GM23338 (cell line): ENCODE data around the gene ERGIC2. TPM values are rescaled to one million over a fixed set of nuclear protein-coding genes. Genes with fewer than 3 reads are reported as not detected.

ENCODE experiments used
- ATAC-seq: fragments of 200-7000 bp; cut with Tn5 transposase; 3 replicates; pipeline ENCODE4 v1.9.1; 2020
- DNase-seq: peaks from one replicate; pipeline ENCODE4 v3.0.0-alpha.2; 2015; ENCODE audit warnings: low spot score
- H2AFZ ChIP-seq: fragments of 200-600 bp; sonication (generic); 2 replicates; pipeline ENCODE4 v1.8.0; 2016; ENCODE audit warnings: antibody characterized with exemption, mild to moderate bottlenecking, moderate library complexity
- H3F3A ChIP-seq: fragments of 200-600 bp; sonication (generic); replicated peaks from 2 replicates; pipeline ENCODE4 v1.8.0; 2017; ENCODE audit warnings: antibody characterized with exemption, mixed run types, low read depth
- H3K27ac ChIP-seq: fragments of 200-600 bp; sonication (generic); 2 replicates; pipeline ENCODE4 v1.6.1; 2016; ENCODE audit warnings: low read depth
- H3K27me3 ChIP-seq: fragments of 200-600 bp; sonication (generic); 2 replicates; pipeline ENCODE4 v1.8.0; 2016; ENCODE audit warnings: mild to moderate bottlenecking, mixed run types, moderate library complexity; ENCODE audit not compliant: insufficient read depth
- H3K36me3 ChIP-seq: fragments of 200-600 bp; sonication (generic); 2 replicates; pipeline ENCODE4 v1.8.0; 2016; ENCODE audit warnings: mild to moderate bottlenecking; ENCODE audit not compliant: insufficient read depth
- H3K4me1 ChIP-seq: fragments of 200-600 bp; sonication (generic); 2 replicates; pipeline ENCODE4 v1.8.0; 2016; ENCODE audit warnings: mild to moderate bottlenecking, moderate library complexity; ENCODE audit not compliant: insufficient read depth
- H3K4me2 ChIP-seq: fragments of 200-600 bp; sonication (generic); 2 replicates; pipeline ENCODE4 v1.7.1; 2017; ENCODE audit warnings: mixed run types
- H3K4me3 ChIP-seq: fragments of 200-600 bp; sonication (generic); 2 replicates; pipeline ENCODE4 v1.6.1; 2016; ENCODE audit warnings: mixed run types
- H3K79me2 ChIP-seq: fragments of 200-600 bp; sonication (generic); replicated peaks from 2 replicates; pipeline ENCODE4 v1.8.0; 2017; ENCODE audit warnings: mild to moderate bottlenecking; ENCODE audit not compliant: insufficient read depth
- H3K9me2 ChIP-seq: fragments of 200-600 bp; sonication (generic); 2 replicates; pipeline ENCODE4 v1.8.0; 2017; ENCODE audit not compliant: insufficient read depth
- H4K20me1 ChIP-seq: fragments of 200-600 bp; sonication (generic); replicated peaks from 2 replicates; pipeline ENCODE4 v1.8.0; 2017; ENCODE audit warnings: mild to moderate bottlenecking; ENCODE audit not compliant: insufficient read depth
- H3K27ac Mint-ChIP-seq: 2 replicates; pipeline ENCODE4 v1.8.0; 2020; ENCODE audit warnings: inconsistent platforms, mild to moderate bottlenecking, moderate library complexity, mixed read lengths
- H3K27me3 Mint-ChIP-seq: 3 replicates; pipeline ENCODE4 v1.8.0; 2022; ENCODE audit warnings: low read depth, mild to moderate bottlenecking, moderate library complexity, mixed read lengths, inconsistent platforms; ENCODE audit not compliant: insufficient read depth, poor library complexity
- H3K36me3 Mint-ChIP-seq: 3 replicates; pipeline ENCODE4 v1.8.0; 2021; ENCODE audit warnings: low read depth, mild to moderate bottlenecking, inconsistent platforms, moderate library complexity, mixed read lengths
- H3K4me1 Mint-ChIP-seq: 3 replicates; pipeline ENCODE4 v1.8.0; 2020; ENCODE audit warnings: mild to moderate bottlenecking, inconsistent platforms, mixed read lengths
- H3K4me3 Mint-ChIP-seq: 3 replicates; pipeline ENCODE4 v1.8.0; 2021; ENCODE audit warnings: moderate library complexity, mild to moderate bottlenecking, inconsistent platforms, mixed read lengths
- H3K9me3 Mint-ChIP-seq: 3 replicates; pipeline ENCODE4 v1.8.0; 2020; ENCODE audit warnings: moderate library complexity, mild to moderate bottlenecking, inconsistent platforms, mixed read lengths
- CREB1 ChIP-seq: fragments of 250-450 bp; sonication (Bioruptor Pico); IDR thresholded peaks from 2 replicates; pipeline ENCODE4 v1.5.0; 2020; ENCODE audit warnings: low read depth, mild to moderate bottlenecking, moderate library complexity
- CTCF ChIP-seq, 2 experiments: fragments of 200-600 bp in 1 of 2; sonication (generic) in 1 of 2; conservative IDR thresholded peaks; 2 replicates each; pipeline versions ENCODE4 v1.5.1 to v1.6.1; 2016 to 2017; ENCODE audit warnings: antibody characterized with exemption in 2 of 2, low read depth in 2 of 2, mild to moderate bottlenecking in 2 of 2, moderate library complexity in 1 of 2
- EZH2 ChIP-seq: fragments of 200-600 bp; sonication (generic); IDR thresholded peaks from one replicate; pipeline ENCODE4 v1.8.0; 2017; ENCODE audit warnings: antibody characterized with exemption, mild to moderate bottlenecking, low read depth; ENCODE audit not compliant: unreplicated experiment
- EZH2phosphoT487 ChIP-seq: fragments of 200-600 bp; sonication (generic); IDR thresholded peaks from one replicate; pipeline ENCODE4 v1.8.1; 2018; ENCODE audit warnings: antibody characterized with exemption; ENCODE audit not compliant: unreplicated experiment
- JUNB ChIP-seq: IDR thresholded peaks from one replicate; pipeline ENCODE4 v1.6.1; 2016; ENCODE audit warnings: antibody characterized with exemption; ENCODE audit not compliant: unreplicated experiment
- NANOG ChIP-seq: IDR thresholded peaks from 2 replicates; pipeline ENCODE4 v1.6.1; 2016; ENCODE audit warnings: antibody characterized with exemption, borderline replicate concordance
- POLR2AphosphoS5 ChIP-seq: IDR thresholded peaks from 2 replicates; pipeline ENCODE4 v1.6.1; 2016; ENCODE audit warnings: antibody characterized with exemption, low read depth
- STAT1 ChIP-seq: IDR thresholded peaks from one replicate; pipeline ENCODE4 v1.6.1; 2016; ENCODE audit warnings: antibody characterized with exemption; ENCODE audit not compliant: unreplicated experiment
- ZNF114 ChIP-seq: fragments of 250-450 bp; sonication (Bioruptor Pico); IDR thresholded peaks from 2 replicates; pipeline ENCODE4 v1.5.0; 2020; ENCODE audit warnings: mild to moderate bottlenecking, moderate library complexity
- ZNF331 ChIP-seq: fragments of 250-450 bp; sonication (Bioruptor Pico); IDR thresholded peaks from 2 replicates; pipeline ENCODE4 v1.5.0; 2020; ENCODE audit warnings: low read depth, mild to moderate bottlenecking, moderate library complexity
- polyA plus RNA-seq: library from polyadenylated mRNA; unstranded; fragments of >200 nt; fragmentation: Nextera tagmentation; extraction: Ambion mirVana; gene quantifications from 2 replicates; pipeline ENCODE4 v1.2.1, GENCODE V29; 2016
- total RNA-seq: library from RNA; depleted of rRNA; stranded (reverse); fragments of >200 nt; shearing (Covaris generic); gene quantifications from 2 replicates; pipeline ENCODE4 v1.2.3, GENCODE V29; 2014
- TF ChIP-seq, protein P1 (sequence below): fragments of 250-450 bp; sonication (Bioruptor Pico); IDR thresholded peaks from 2 replicates; pipeline ENCODE4 v1.5.0; 2020; ENCODE audit warnings: mild to moderate bottlenecking, moderate library complexity
- TF ChIP-seq, protein P2 (sequence below): IDR thresholded peaks from one replicate; pipeline ENCODE4 v1.6.1; 2018; ENCODE audit warnings: antibody characterized with exemption; ENCODE audit not compliant: unreplicated experiment
- TF ChIP-seq, protein P3 (sequence below): IDR thresholded peaks from 2 replicates; pipeline ENCODE4 v1.6.1; 2016; ENCODE audit warnings: antibody characterized with exemption

ERGIC2 gene
- total and polyA plus RNA-seq, 2 experiments from 2014 or later = 77.1 to 107 TPM

DNA sequence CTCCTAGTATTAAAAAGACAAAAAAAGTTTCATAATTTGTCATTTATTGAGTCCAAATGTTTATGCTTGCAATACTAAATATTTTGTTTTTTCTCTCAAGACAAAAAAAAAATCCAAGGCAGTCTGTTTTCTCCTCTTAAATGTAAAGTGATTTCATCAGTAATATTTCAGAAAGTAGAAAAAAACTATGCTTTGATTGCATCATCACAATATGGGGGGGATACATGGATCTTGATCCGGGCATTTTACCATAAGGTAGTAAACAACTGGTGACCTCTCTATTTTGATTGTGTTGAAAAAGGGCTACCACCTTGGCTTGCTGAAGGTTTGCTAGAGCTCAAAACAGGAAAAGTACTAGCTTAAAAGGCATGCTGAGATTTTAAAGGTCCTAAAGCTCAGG is 43.6 kb downstream of the ERGIC2 start:
- no peak for DNase-seq
- ATAC-seq = no peak
- Histone ChIP-seq H3K9me2 (no peaks in the 10 kb centered on the region), H3K27ac (no peak overlapping the region), H4K20me1 (no peaks in the 10 kb centered on the region), H3F3A (no peaks in the 10 kb centered on the region), H3K4me1 (no peaks in the 10 kb centered on the region), H3K4me3 (no peak overlapping the region), H2AFZ (no peak overlapping the region), H3K79me2 (no peaks in the 10 kb centered on the region), H3K27me3 (no peaks in the 10 kb centered on the region), H3K36me3 (no peaks in the 10 kb centered on the region; the same call in 1 of the 2 replicates), H3K4me2 (no peak overlapping the region)
- Mint-ChIP-seq H3K4me1 (no peaks in the 10 kb centered on the region), H3K27ac (no peak overlapping the region), H3K36me3 (peaks cover 18% of the 10 kb centered on the region; the same call in 2 of the 3 replicates), H3K4me3 (no peak overlapping the region), H3K27me3 (no peaks in the 10 kb centered on the region), H3K9me3 (no peaks in the 10 kb centered on the region)
- TF ChIP-seq POLR2AphosphoS5 (no peak), CREB1 (CRISPR knock-in tag) (no peak), EZH2 (no peak), CTCF (conservative IDR thresholded peaks at IDR 0.05; ENCODE audit: low read depth in 2 of 2) (no peak), NANOG (no peak), ZNF331 (CRISPR knock-in tag) (no peak), ZNF114 (CRISPR knock-in tag) (no peak), EZH2phosphoT487 (no peak), JUNB (no peak), STAT1 (no peak)
- TF ChIP-seq, protein P1, sequence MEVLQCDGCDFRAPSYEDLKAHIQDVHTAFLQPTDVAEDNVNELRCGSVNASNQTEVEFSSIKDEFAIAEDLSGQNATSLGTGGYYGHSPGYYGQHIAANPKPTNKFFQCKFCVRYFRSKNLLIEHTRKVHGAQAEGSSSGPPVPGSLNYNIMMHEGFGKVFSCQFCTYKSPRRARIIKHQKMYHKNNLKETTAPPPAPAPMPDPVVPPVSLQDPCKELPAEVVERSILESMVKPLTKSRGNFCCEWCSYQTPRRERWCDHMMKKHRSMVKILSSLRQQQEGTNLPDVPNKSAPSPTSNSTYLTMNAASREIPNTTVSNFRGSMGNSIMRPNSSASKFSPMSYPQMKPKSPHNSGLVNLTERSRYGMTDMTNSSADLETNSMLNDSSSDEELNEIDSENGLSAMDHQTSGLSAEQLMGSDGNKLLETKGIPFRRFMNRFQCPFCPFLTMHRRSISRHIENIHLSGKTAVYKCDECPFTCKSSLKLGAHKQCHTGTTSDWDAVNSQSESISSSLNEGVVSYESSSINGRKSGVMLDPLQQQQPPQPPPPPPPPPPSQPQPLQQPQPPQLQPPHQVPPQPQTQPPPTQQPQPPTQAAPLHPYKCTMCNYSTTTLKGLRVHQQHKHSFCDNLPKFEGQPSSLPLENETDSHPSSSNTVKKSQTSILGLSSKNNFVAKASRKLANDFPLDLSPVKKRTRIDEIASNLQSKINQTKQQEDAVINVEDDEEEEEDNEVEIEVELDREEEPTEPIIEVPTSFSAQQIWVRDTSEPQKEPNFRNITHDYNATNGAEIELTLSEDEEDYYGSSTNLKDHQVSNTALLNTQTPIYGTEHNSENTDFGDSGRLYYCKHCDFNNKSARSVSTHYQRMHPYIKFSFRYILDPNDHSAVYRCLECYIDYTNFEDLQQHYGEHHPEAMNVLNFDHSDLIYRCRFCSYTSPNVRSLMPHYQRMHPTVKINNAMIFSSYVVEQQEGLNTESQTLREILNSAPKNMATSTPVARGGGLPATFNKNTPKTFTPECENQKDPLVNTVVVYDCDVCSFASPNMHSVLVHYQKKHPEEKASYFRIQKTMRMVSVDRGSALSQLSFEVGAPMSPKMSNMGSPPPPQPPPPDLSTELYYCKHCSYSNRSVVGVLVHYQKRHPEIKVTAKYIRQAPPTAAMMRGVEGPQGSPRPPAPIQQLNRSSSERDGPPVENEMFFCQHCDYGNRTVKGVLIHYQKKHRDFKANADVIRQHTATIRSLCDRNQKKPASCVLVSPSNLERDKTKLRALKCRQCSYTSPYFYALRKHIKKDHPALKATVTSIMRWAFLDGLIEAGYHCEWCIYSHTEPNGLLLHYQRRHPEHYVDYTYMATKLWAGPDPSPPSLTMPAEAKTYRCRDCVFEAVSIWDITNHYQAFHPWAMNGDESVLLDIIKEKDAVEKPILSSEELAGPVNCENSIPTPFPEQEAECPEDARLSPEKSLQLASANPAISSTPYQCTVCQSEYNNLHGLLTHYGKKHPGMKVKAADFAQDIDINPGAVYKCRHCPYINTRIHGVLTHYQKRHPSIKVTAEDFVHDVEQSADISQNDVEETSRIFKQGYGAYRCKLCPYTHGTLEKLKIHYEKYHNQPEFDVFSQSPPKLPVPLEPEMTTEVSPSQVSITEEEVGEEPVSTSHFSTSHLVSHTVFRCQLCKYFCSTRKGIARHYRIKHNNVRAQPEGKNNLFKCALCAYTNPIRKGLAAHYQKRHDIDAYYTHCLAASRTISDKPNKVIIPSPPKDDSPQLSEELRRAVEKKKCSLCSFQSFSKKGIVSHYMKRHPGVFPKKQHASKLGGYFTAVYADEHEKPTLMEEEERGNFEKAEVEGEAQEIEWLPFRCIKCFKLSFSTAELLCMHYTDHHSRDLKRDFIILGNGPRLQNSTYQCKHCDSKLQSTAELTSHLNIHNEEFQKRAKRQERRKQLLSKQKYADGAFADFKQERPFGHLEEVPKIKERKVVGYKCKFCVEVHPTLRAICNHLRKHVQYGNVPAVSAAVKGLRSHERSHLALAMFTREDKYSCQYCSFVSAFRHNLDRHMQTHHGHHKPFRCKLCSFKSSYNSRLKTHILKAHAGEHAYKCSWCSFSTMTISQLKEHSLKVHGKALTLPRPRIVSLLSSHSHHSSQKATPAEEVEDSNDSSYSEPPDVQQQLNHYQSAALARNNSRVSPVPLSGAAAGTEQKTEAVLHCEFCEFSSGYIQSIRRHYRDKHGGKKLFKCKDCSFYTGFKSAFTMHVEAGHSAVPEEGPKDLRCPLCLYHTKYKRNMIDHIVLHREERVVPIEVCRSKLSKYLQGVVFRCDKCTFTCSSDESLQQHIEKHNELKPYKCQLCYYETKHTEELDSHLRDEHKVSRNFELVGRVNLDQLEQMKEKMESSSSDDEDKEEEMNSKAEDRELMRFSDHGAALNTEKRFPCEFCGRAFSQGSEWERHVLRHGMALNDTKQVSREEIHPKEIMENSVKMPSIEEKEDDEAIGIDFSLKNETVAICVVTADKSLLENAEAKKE (CRISPR knock-in tag) = no peak
- TF ChIP-seq, protein P2, sequence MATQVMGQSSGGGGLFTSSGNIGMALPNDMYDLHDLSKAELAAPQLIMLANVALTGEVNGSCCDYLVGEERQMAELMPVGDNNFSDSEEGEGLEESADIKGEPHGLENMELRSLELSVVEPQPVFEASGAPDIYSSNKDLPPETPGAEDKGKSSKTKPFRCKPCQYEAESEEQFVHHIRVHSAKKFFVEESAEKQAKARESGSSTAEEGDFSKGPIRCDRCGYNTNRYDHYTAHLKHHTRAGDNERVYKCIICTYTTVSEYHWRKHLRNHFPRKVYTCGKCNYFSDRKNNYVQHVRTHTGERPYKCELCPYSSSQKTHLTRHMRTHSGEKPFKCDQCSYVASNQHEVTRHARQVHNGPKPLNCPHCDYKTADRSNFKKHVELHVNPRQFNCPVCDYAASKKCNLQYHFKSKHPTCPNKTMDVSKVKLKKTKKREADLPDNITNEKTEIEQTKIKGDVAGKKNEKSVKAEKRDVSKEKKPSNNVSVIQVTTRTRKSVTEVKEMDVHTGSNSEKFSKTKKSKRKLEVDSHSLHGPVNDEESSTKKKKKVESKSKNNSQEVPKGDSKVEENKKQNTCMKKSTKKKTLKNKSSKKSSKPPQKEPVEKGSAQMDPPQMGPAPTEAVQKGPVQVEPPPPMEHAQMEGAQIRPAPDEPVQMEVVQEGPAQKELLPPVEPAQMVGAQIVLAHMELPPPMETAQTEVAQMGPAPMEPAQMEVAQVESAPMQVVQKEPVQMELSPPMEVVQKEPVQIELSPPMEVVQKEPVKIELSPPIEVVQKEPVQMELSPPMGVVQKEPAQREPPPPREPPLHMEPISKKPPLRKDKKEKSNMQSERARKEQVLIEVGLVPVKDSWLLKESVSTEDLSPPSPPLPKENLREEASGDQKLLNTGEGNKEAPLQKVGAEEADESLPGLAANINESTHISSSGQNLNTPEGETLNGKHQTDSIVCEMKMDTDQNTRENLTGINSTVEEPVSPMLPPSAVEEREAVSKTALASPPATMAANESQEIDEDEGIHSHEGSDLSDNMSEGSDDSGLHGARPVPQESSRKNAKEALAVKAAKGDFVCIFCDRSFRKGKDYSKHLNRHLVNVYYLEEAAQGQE = no peak
- TF ChIP-seq, protein P3, sequence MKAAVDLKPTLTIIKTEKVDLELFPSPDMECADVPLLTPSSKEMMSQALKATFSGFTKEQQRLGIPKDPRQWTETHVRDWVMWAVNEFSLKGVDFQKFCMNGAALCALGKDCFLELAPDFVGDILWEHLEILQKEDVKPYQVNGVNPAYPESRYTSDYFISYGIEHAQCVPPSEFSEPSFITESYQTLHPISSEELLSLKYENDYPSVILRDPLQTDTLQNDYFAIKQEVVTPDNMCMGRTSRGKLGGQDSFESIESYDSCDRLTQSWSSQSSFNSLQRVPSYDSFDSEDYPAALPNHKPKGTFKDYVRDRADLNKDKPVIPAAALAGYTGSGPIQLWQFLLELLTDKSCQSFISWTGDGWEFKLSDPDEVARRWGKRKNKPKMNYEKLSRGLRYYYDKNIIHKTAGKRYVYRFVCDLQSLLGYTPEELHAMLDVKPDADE = no peak
